ENCODE results near the gene ANTXRL.
A peak's percentile ranks its signal among the peaks of the same experiment; 100 is the strongest.
"Not testable (repeated sequence)": the region's sequence is repeated elsewhere in the genome, so short reads cannot be mapped to it uniquely, and the experiment has no call there.

ANTXRL gene

GRCh38 chr10:46255210-46255609 lies 31.6 kb upstream of the ANTXRL start:
- DNase-seq = not testable (repeated sequence)

- peak; percentile 54 for DNase-seq
These were observed 30.7 kb upstream of the ANTXRL start for GRCh38 chr10:46255801-46256747.

GRCh38 chr10:46257099-46257498 lies 29.7 kb upstream of the ANTXRL start:
- DNase-seq = no peak

- not testable (repeated sequence) for DNase-seq
These were observed 23.8 kb upstream of the ANTXRL start for GRCh38 chr10:46262906-46263560.

GRCh38 chr10:46263831-46264268 lies 22.9 kb upstream of the ANTXRL start:
- DNase-seq = no peak

- DNase-seq = no peak
These were observed 22.5 kb upstream of the ANTXRL start for GRCh38 chr10:46264336-46264735.

- DNase-seq = no peak
These were observed 21.9 kb upstream of the ANTXRL start for GRCh38 chr10:46264737-46265368.

GRCh38 chr10:46265566-46266305 lies 21.1 kb upstream of the ANTXRL start:
- DNase-seq = not testable (repeated sequence)

GRCh38 chr10:46266306-46266985 lies 20.4 kb upstream of the ANTXRL start:
- DNase-seq = no peak

GRCh38 chr10:46267132-46267985 lies 19.4 kb upstream of the ANTXRL start:
- DNase-seq = no peak

- peak; percentile 56 for DNase-seq
These were observed 18.5 kb upstream of the ANTXRL start for GRCh38 chr10:46268076-46268881.

- DNase-seq = not testable (repeated sequence)
These were observed 17.2 kb upstream of the ANTXRL start for GRCh38 chr10:46269554-46270053.

GRCh38 chr10:46270086-46270811 lies 16.5 kb upstream of the ANTXRL start:
- no peak for DNase-seq

GRCh38 chr10:46270963-46271530 lies 15.8 kb upstream of the ANTXRL start:
- DNase-seq = not testable (repeated sequence)

- DNase-seq = not testable (repeated sequence)
These were observed 14.8 kb upstream of the ANTXRL start for GRCh38 chr10:46271795-46272499.

- no peak for DNase-seq
These were observed 13.9 kb upstream of the ANTXRL start for GRCh38 chr10:46272863-46273415.

- DNase-seq = no peak
These were observed 13.0 kb upstream of the ANTXRL start for GRCh38 chr10:46273506-46274477.

All from activated T-cell treated with anti-CD3 and anti-CD28 coated beads, Interleukin-2, amount 50 U/mL, for 1 hour (primary cell).